ENCODE results near the gene CORO2B. TPM values are rescaled to one million over a fixed set of nuclear protein-coding genes. Genes with fewer than 3 reads are reported as not detected.

CORO2B gene
- total RNA-seq, 2 donors from 2014 or later: 1.0 to 4.0 TPM

- Histone ChIP-seq H3K4me3 (no peak overlapping the region), H3K9me3 (no peaks in the 10 kb centered on the region), H3K27ac (no peak overlapping the region), H3K27me3 (no peaks in the 10 kb centered on the region), H3K4me1 (no peaks in the 10 kb centered on the region), H3K36me3 (replicated peaks in 1 of 2; ENCODE audit: insufficient read depth in 1 of 2, low read depth in 2 of 2) (no peaks in the 10 kb centered on the region)
- intact Hi-C loops (cut with DNase I): no loop called here
- ATAC-seq (no peak), DNase-seq (no peak)
- WGBS, 2 donors: 63 to 67% methylated on average over 6 of the region's 6 CpGs
- TF ChIP-seq CTCF (IDR thresholded peaks at IDR 0.05) (no peak), POLR2A (IDR thresholded peaks at IDR 0.05) (no peak)
These were observed 160.7 kb downstream of the CORO2B start for GRCh38 chr15:68739390-68740080.

- TF ChIP-seq POLR2A (IDR thresholded peaks at IDR 0.05): no peak
- TF ChIP-seq CTCF (IDR thresholded peaks at IDR 0.05): no peak
- WGBS, 2 donors: 88 to 89% methylated on average over 3 of the region's 3 CpGs
- H3K27me3 ChIP-seq: no peaks in the 10 kb centered on the region
- no peaks in the 10 kb centered on the region for H3K36me3 ChIP-seq (replicated peaks in 1 of 2; ENCODE audit: insufficient read depth in 1 of 2, low read depth in 2 of 2)
- H3K4me3 ChIP-seq: no peak overlapping the region
- intact Hi-C loops (cut with DNase I): no loop called here
- no peaks in the 10 kb centered on the region for H3K9me3 ChIP-seq
- DNase-seq (no peak), ATAC-seq (no peak)
- no peaks in the 10 kb centered on the region for H3K4me1 ChIP-seq
- H3K27ac ChIP-seq: no peak overlapping the region
These were observed 164.5 kb downstream of the CORO2B start for GRCh38 chr15:68743256-68743655.

GRCh38 chr15:68749365-68749764 lies 170.6 kb downstream of the CORO2B start:
- Histone ChIP-seq H3K4me3 (no peak overlapping the region), H3K27ac (no peak overlapping the region), H3K4me1 (no peaks in the 10 kb centered on the region), H3K27me3 (no peaks in the 10 kb centered on the region), H3K36me3 (replicated peaks in 1 of 2; ENCODE audit: insufficient read depth in 1 of 2, low read depth in 2 of 2) (no peaks in the 10 kb centered on the region), H3K9me3 (no peaks in the 10 kb centered on the region)
- DNase-seq: no peak
- 84 to 87% methylated on average over 7 of the region's 7 CpGs for WGBS, 2 donors
- no peak for ATAC-seq
- TF ChIP-seq POLR2A (IDR thresholded peaks at IDR 0.05) (no peak), CTCF (IDR thresholded peaks at IDR 0.05) (no peak)
- intact Hi-C loops (cut with DNase I): no loop called here

GRCh38 chr15:68749793-68750192 lies 171.0 kb downstream of the CORO2B start:
- 75% methylated on average over 1 to 2 of the region's 2 CpGs for WGBS, 2 donors
- DNase-seq (no peak), ATAC-seq (no peak)
- Histone ChIP-seq H3K27me3 (no peaks in the 10 kb centered on the region), H3K4me1 (no peaks in the 10 kb centered on the region), H3K9me3 (no peaks in the 10 kb centered on the region), H3K27ac (no peak overlapping the region), H3K36me3 (replicated peaks in 1 of 2; ENCODE audit: insufficient read depth in 1 of 2, low read depth in 2 of 2) (no peaks in the 10 kb centered on the region), H3K4me3 (no peak overlapping the region)
- TF ChIP-seq POLR2A (IDR thresholded peaks at IDR 0.05) (no peak), CTCF (IDR thresholded peaks at IDR 0.05) (no peak)
- intact Hi-C loops (cut with DNase I): no loop called here

- Histone ChIP-seq H3K27me3 (no peaks in the 10 kb centered on the region), H3K4me1 (no peaks in the 10 kb centered on the region), H3K9me3 (no peaks in the 10 kb centered on the region), H3K27ac (no peak overlapping the region), H3K36me3 (replicated peaks in 1 of 2; ENCODE audit: insufficient read depth in 1 of 2, low read depth in 2 of 2) (no peaks in the 10 kb centered on the region), H3K4me3 (no peak overlapping the region)
- ATAC-seq (no peak), DNase-seq (no peak)
- intact Hi-C loops (cut with DNase I): no loop called here
- TF ChIP-seq CTCF (IDR thresholded peaks at IDR 0.05): no peak
- TF ChIP-seq POLR2A (IDR thresholded peaks at IDR 0.05): no peak
These were observed 172.8 kb downstream of the CORO2B start for GRCh38 chr15:68751622-68752021.
